Upper lobe of left lung (tissue), 4 donors: Measurements from ENCODE around the gene INPP5J.

Experiments
- POLR2A ChIP-seq, 4 donors: fragments of 450-650 bp; IDR thresholded peaks; one replicate each; pipeline ENCODE4 v1.5.1; 2016 to 2017; ENCODE audit warnings: antibody characterized with exemption in 4 of 4, mild to moderate bottlenecking in 2 of 4
- TF ChIP-seq, protein P1 (sequence below), 6 experiments: fragments of 450-650 bp in 4 of 6; fragments of 200-600 bp in 2 of 6; sonication (generic) in 2 of 6; IDR thresholded peaks; one replicate each; pipeline ENCODE4 v1.5.1; 2016 to 2019; ENCODE audit warnings: antibody characterized with exemption in 6 of 6

DNA sequence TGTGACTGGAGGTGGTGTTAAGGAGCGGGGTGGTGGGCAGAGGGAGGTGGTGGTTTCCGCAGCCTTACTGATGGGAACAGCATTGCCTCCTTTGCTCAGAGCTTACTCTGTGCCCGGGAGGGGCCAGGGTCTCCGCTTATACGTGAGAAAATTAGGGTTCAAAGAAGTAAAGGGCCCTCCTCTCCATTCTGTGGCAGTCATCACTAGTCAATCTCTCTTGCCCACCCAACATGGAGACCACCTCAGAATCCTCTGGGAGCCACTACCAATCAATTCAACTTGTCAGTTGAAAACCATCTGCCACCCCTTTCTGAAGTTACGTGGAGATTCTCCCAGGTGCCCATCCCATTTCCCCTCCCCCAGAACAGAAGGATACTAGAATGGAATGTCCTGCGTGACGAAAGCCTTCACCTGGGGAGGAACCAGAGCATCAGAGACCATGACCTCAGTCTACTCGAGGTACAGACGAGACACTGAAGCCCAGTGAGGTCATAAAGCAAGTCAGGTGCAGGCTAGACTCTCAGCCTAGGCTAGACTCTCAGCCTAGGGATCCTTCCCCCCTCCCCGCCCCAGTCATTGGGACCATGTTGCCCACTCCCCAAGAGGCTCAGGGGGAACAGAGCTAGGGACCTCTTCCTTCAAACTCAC, 17.4 kb upstream of the INPP5J start:
- TF ChIP-seq POLR2A (IDR thresholded peaks at IDR 0.05): no peak
- TF ChIP-seq, protein P1, sequence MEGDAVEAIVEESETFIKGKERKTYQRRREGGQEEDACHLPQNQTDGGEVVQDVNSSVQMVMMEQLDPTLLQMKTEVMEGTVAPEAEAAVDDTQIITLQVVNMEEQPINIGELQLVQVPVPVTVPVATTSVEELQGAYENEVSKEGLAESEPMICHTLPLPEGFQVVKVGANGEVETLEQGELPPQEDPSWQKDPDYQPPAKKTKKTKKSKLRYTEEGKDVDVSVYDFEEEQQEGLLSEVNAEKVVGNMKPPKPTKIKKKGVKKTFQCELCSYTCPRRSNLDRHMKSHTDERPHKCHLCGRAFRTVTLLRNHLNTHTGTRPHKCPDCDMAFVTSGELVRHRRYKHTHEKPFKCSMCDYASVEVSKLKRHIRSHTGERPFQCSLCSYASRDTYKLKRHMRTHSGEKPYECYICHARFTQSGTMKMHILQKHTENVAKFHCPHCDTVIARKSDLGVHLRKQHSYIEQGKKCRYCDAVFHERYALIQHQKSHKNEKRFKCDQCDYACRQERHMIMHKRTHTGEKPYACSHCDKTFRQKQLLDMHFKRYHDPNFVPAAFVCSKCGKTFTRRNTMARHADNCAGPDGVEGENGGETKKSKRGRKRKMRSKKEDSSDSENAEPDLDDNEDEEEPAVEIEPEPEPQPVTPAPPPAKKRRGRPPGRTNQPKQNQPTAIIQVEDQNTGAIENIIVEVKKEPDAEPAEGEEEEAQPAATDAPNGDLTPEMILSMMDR (IDR thresholded peaks at IDR 0.05): no peak
